HEK293 (cell line): ENCODE measurements around the gene OPCML.

Experiments used
- CTCF ChIA-PET: fragments of 350-600 bp; formaldehyde crosslinking; extraction: SDS; loops from one replicate; lab custom pipeline; 2021; ENCODE audit warnings: antibody characterized with exemption; lab: Yijun Ruan, JAX
- POLR2A ChIA-PET: fragments of 300-600 bp; formaldehyde crosslinking; extraction: SDS; loops from one replicate; lab custom pipeline; 2020; ENCODE audit warnings: antibody characterized with exemption, inconsistent platforms; lab: Yijun Ruan, JAX
- H3K27ac ChIP-seq: fragments of 200-500 bp; sonication (Bioruptor generic); 2 replicates; pipeline ENCODE4 v1.5.1; 2014; ENCODE audit warnings: low read depth, low read length, control low read depth, inconsistent platforms; ENCODE audit errors: extremely low read depth
- H3K36me3 ChIP-seq, 2 experiments: fragments of 200-500 bp in 1 of 2; sonication (Bioruptor generic) in 1 of 2; 1 replicate in 1 of 2; 2 replicates in 1 of 2; pipeline ENCODE4 v1.5.1; 2014 to 2017; ENCODE audit warnings: inconsistent platforms in 2 of 2, low read length in 2 of 2; ENCODE audit not compliant: control insufficient read depth in 2 of 2, insufficient read depth in 1 of 2
- H3K4me1 ChIP-seq: fragments of 200-500 bp; sonication (Bioruptor generic); 2 replicates; pipeline ENCODE4 v1.5.1; 2014; ENCODE audit warnings: mild to moderate bottlenecking, low read length, inconsistent platforms; ENCODE audit not compliant: control insufficient read depth, insufficient read depth
- H3K4me3 ChIP-seq: 2 replicates; pipeline ENCODE4 v1.5.1; 2011; ENCODE audit warnings: low read depth, mild to moderate bottlenecking, control low read depth, low read length, moderate library complexity
- H3K9me3 ChIP-seq: fragments of 200-500 bp; sonication (Bioruptor generic); 2 replicates; pipeline ENCODE4 v1.5.1; 2014; ENCODE audit warnings: low read depth, low read length, inconsistent platforms; ENCODE audit not compliant: control insufficient read depth, insufficient read depth
- MYNN ChIP-seq: fragments of 450-650 bp; formaldehyde crosslinking; IDR thresholded peaks from 2 replicates; pipeline ENCODE4 v1.5.1; 2016; ENCODE audit warnings: missing biosample characterization, missing genetic modification characterization, borderline replicate concordance
- ZBTB17 ChIP-seq: fragments of 450-650 bp; formaldehyde crosslinking; IDR thresholded peaks from 2 replicates; pipeline ENCODE4 v1.5.1; 2016; ENCODE audit warnings: missing biosample characterization, missing genetic modification characterization
- ZBTB20 ChIP-seq: fragments of 450-650 bp; formaldehyde crosslinking; IDR thresholded peaks from 2 replicates; pipeline ENCODE4 v1.5.1; 2016; ENCODE audit warnings: missing biosample characterization, missing genetic modification characterization
- ZBTB21 ChIP-seq: fragments of 450-650 bp; formaldehyde crosslinking; IDR thresholded peaks from 2 replicates; pipeline ENCODE4 v1.5.1; 2017; ENCODE audit warnings: missing biosample characterization, missing genetic modification characterization
- ZBTB6 ChIP-seq: fragments of 450-650 bp; formaldehyde crosslinking; IDR thresholded peaks from 2 replicates; pipeline ENCODE4 v1.5.1; 2017; ENCODE audit warnings: missing biosample characterization, missing genetic modification characterization
- ZFP37 ChIP-seq: fragments of 450-650 bp; formaldehyde crosslinking; IDR thresholded peaks from 2 replicates; pipeline ENCODE4 v1.5.1; 2016; ENCODE audit warnings: missing biosample characterization, missing genetic modification characterization
- ZNF10 ChIP-seq: fragments of 450-650 bp; formaldehyde crosslinking; IDR thresholded peaks from 2 replicates; pipeline ENCODE4 v1.5.1; 2017; ENCODE audit warnings: missing biosample characterization, missing genetic modification characterization
- ZNF112 ChIP-seq: fragments of 450-650 bp; formaldehyde crosslinking; IDR thresholded peaks from 2 replicates; pipeline ENCODE4 v1.5.0; 2017; ENCODE audit warnings: missing biosample characterization, missing genetic modification characterization
- ZNF114 ChIP-seq: fragments of 450-650 bp; formaldehyde crosslinking; IDR thresholded peaks from 2 replicates; pipeline ENCODE4 v1.5.0; 2017; ENCODE audit warnings: missing biosample characterization, missing genetic modification characterization
- ZNF248 ChIP-seq: fragments of 450-650 bp; formaldehyde crosslinking; IDR thresholded peaks from 2 replicates; pipeline ENCODE4 v1.5.1; 2017; ENCODE audit warnings: missing biosample characterization, missing genetic modification characterization
- ZNF311 ChIP-seq: fragments of 450-650 bp; formaldehyde crosslinking; IDR thresholded peaks from 2 replicates; pipeline ENCODE4 v1.5.1; 2017; ENCODE audit warnings: missing biosample characterization, missing genetic modification characterization, borderline replicate concordance
- ZNF341 ChIP-seq: fragments of 450-650 bp; formaldehyde crosslinking; IDR thresholded peaks from 2 replicates; pipeline ENCODE4; 2016; ENCODE audit warnings: low read depth, missing biosample characterization, missing genetic modification characterization
- ZNF350 ChIP-seq: fragments of 450-650 bp; formaldehyde crosslinking; IDR thresholded peaks from 2 replicates; pipeline ENCODE4 v1.5.0; 2017; ENCODE audit warnings: missing biosample characterization, mild to moderate bottlenecking, missing genetic modification characterization
- ZNF473 ChIP-seq: fragments of 450-650 bp; formaldehyde crosslinking; IDR thresholded peaks from 2 replicates; pipeline ENCODE4 v1.5.1; 2017; ENCODE audit warnings: missing biosample characterization, missing genetic modification characterization
- ZNF544 ChIP-seq: fragments of 450-650 bp; formaldehyde crosslinking; IDR thresholded peaks from 2 replicates; pipeline ENCODE4 v1.5.0; 2017; ENCODE audit warnings: missing biosample characterization, missing genetic modification characterization
- ZNF558 ChIP-seq: fragments of 450-650 bp; formaldehyde crosslinking; IDR thresholded peaks from 2 replicates; pipeline ENCODE4 v1.5.1; 2016; ENCODE audit warnings: missing biosample characterization, missing genetic modification characterization
- ZNF560 ChIP-seq: fragments of 450-650 bp; formaldehyde crosslinking; IDR thresholded peaks from 2 replicates; pipeline ENCODE4 v1.5.1; 2017; ENCODE audit warnings: missing biosample characterization, missing genetic modification characterization, borderline replicate concordance
- ZNF580 ChIP-seq: fragments of 450-650 bp; formaldehyde crosslinking; IDR thresholded peaks from 2 replicates; pipeline ENCODE4 v1.5.1; 2016; ENCODE audit warnings: missing biosample characterization, missing genetic modification characterization
- ZNF610 ChIP-seq: fragments of 450-650 bp; formaldehyde crosslinking; IDR thresholded peaks from 2 replicates; pipeline ENCODE4 v1.5.1; 2016; ENCODE audit warnings: missing biosample characterization, missing genetic modification characterization, borderline replicate concordance
- ZNF658 ChIP-seq: fragments of 450-650 bp; formaldehyde crosslinking; IDR thresholded peaks from 2 replicates; pipeline ENCODE4; 2016; ENCODE audit warnings: missing biosample characterization, missing genetic modification characterization
- ZNF664 ChIP-seq: fragments of 450-650 bp; formaldehyde crosslinking; IDR thresholded peaks from 2 replicates; pipeline ENCODE4 v1.5.1; 2016; ENCODE audit warnings: missing biosample characterization, missing genetic modification characterization
- ZNF791 ChIP-seq: fragments of 450-650 bp; formaldehyde crosslinking; IDR thresholded peaks from 2 replicates; pipeline ENCODE4 v1.5.1; 2016; ENCODE audit warnings: missing biosample characterization, missing genetic modification characterization
- ZNF830 ChIP-seq: fragments of 450-650 bp; IDR thresholded peaks from 2 replicates; pipeline ENCODE4 v1.5.0; 2018; ENCODE audit warnings: missing biosample characterization, missing genetic modification characterization, low read depth, mild to moderate bottlenecking, moderate library complexity
- ZSCAN23 ChIP-seq: fragments of 450-650 bp; formaldehyde crosslinking; IDR thresholded peaks from 2 replicates; pipeline ENCODE4 v1.5.1; 2016; ENCODE audit warnings: missing biosample characterization, missing genetic modification characterization
- ZXDB ChIP-seq: fragments of 450-650 bp; formaldehyde crosslinking; IDR thresholded peaks from 2 replicates; pipeline ENCODE4 v1.5.1; 2016; ENCODE audit warnings: missing biosample characterization, missing genetic modification characterization

The OPCML gene

GRCh38 chr11:132504501-132505041 is 1027.7 kb downstream of the OPCML start (continued):
- TF ChIP-seq ZNF112 (no peak), ZNF114 (no peak), ZNF544 (tag by site-specific recombination) (no peak), ZNF350 (tag by site-specific recombination) (no peak), MYNN (tag by site-specific recombination) (no peak), ZNF311 (tag by site-specific recombination) (no peak)

- Histone ChIP-seq H3K4me1 (no peaks in the 10 kb centered on the region), H3K36me3 (no peaks in the 10 kb centered on the region), H3K9me3 (no peaks in the 10 kb centered on the region), H3K27ac (no peak overlapping the region), H3K4me3 (no peak overlapping the region)
- POLR2A ChIA-PET, result no interaction called here
- CTCF ChIA-PET, result no interaction called here
- no peak for TF ChIP-seq ZNF658 (tag by site-specific recombination)
- TF ChIP-seq ZFP37, result no peak
- no peak for TF ChIP-seq ZNF560 (tag by site-specific recombination)
- no peak for TF ChIP-seq ZNF248 (tag by site-specific recombination)
- no peak for TF ChIP-seq ZXDB (tag by site-specific recombination)
- no peak for TF ChIP-seq ZNF10 (tag by site-specific recombination)
- no peak for TF ChIP-seq ZNF473 (tag by site-specific recombination)
- TF ChIP-seq ZNF791 (tag by site-specific recombination), result no peak
- no peak for TF ChIP-seq ZSCAN23 (tag by site-specific recombination)
- TF ChIP-seq ZBTB20 (tag by site-specific recombination), result no peak
- TF ChIP-seq ZNF610 (tag by site-specific recombination), result no peak
- TF ChIP-seq ZBTB6 (tag by site-specific recombination), result no peak
- no peak for TF ChIP-seq ZNF580 (tag by site-specific recombination)
- no peak for TF ChIP-seq ZNF664 (tag by site-specific recombination)
These were observed 1030.9 kb downstream of the OPCML start for GRCh38 chr11:132501356-132501755.

GRCh38 chr11:132499661-132500060 is 1032.6 kb downstream of the OPCML start:
- H3K4me3 ChIP-seq, result no peak overlapping the region
- no peak overlapping the region for H3K27ac ChIP-seq
- TF ChIP-seq ZNF830 (tag by site-specific recombination), result no peak
- CTCF ChIA-PET, result no interaction called here
- H3K36me3 ChIP-seq, result no peaks in the 10 kb centered on the region
- H3K9me3 ChIP-seq, result no peaks in the 10 kb centered on the region
- H3K4me1 ChIP-seq, result peaks cover 3% of the 10 kb centered on the region; the same call in 1 of the 2 replicates
- POLR2A ChIA-PET, result no interaction called here

GRCh38 chr11:132496341-132496740 is 1036.0 kb downstream of the OPCML start:
- TF ChIP-seq ZBTB21, result no peak
- TF ChIP-seq ZNF558 (tag by site-specific recombination), result no peak
- no peak for TF ChIP-seq ZNF341
- no peak for TF ChIP-seq ZBTB17 (tag by site-specific recombination)
- ChIA-PET CTCF (no interaction called here), POLR2A (no interaction called here)
- no peaks in the 10 kb centered on the region for H3K9me3 ChIP-seq
- H3K4me3 ChIP-seq, result no peak overlapping the region
- H3K4me1 ChIP-seq, result peaks cover 3% of the 10 kb centered on the region; the same call in 1 of the 2 replicates
- no peak overlapping the region; the same call in 1 of the 2 replicates for H3K27ac ChIP-seq
- no peaks in the 10 kb centered on the region for H3K36me3 ChIP-seq
